GDM1 (cell line): Measurements from ENCODE around the gene MBD6.
"Not testable (repeated sequence)": the region's sequence is repeated elsewhere in the genome, so short reads cannot be mapped to it uniquely, and the experiment has no call there.

Source experiments
- DNase-seq: peaks from one replicate; lab custom pipeline; 2025; lab: John Stamatoyannopoulos, UW

MBD6 gene

GRCh38 chr12:57514720-57515407 lies 7.8 kb upstream of the MBD6 start:
- DNase-seq = no peak

GRCh38 chr12:57515408-57515933 lies 7.2 kb upstream of the MBD6 start:
- DNase-seq = no peak

GRCh38 chr12:57515934-57516541 lies 6.6 kb upstream of the MBD6 start:
- no peak for DNase-seq

GRCh38 chr12:57516617-57517153 lies 5.9 kb upstream of the MBD6 start:
- DNase-seq = no peak

- no peak for DNase-seq
Measured at GRCh38 chr12:57517187-57517586, 5.4 kb upstream of the MBD6 start.

- DNase-seq = not testable (repeated sequence)
Measured at GRCh38 chr12:57517718-57518117, 4.9 kb upstream of the MBD6 start.

- DNase-seq = no peak
Measured at GRCh38 chr12:57518176-57518919, 4.3 kb upstream of the MBD6 start.

DNA sequence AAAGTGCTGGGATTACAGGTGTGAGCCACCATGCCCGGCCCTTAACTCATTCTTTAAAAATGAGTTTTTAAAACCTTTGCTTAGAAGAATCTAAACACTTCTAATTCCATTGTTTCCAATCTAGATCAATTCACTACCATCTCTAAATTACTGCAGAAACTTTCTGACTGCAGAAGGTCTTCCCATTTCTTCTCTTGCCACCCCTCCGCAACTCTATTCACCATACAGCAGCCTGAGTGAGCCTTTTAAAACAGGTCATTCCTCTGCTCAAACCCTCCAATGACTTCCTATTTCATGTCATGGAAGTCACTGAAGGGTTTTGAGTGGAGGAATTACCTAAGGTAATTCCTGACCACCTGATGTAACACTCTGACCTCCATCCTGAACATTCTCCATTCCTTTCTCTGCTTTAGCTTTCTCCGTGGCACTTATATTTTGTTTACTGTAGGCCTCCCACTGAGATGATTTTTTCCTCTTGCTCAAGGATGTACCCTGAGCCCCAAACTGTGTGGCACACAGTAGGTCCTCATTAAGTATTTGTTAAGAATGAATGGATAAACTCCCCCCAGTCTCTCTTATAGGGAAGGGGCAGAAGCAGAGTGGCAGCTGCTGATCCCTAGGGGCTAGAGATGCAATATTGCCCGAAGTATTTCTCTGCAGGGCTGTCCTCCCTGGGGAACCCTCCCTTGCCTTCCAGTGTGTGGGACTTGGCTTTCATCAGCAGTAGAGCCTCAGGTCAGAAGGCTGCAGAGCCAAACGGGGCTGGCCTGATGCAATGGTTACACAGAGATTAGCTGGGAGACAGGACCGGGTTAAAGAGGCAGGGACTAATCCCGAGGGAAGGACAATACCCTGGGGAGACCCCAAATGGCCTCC lies 3.5 kb upstream of the MBD6 start:
- DNase-seq = no peak

DNA sequence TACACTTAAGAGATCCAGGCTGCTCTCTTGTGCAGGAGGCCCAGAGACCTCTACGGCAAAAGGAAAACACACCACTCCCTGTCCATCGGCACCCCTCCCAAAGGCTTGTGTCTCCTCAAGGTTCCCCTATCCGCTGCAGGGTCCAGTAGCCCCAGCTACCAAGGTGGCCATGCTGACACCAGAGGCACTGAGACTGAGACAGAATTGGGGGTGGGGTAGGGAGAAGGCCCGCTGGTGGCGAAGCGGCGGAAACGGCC lies 2.9 kb upstream of the MBD6 start:
- no peak for DNase-seq

GRCh38 chr12:57520053-57520818 lies 2.4 kb upstream of the MBD6 start, which contains the start of gene DDIT3:
TSS of gene DDIT3 (minus strand) at chr12:57520514. CDS start at chr12:57517406, 3,108 bp downstream.
- peak; percentile 99 for DNase-seq

GRCh38 chr12:57521525-57522010 lies 1.1 kb upstream of the MBD6 start:
- no peak for DNase-seq

GRCh38 chr12:57522887-57523705 lies 472 bp downstream of the MBD6 start:
- peak; percentile 87 for DNase-seq

- DNase-seq = no peak
Measured at GRCh38 chr12:57523706-57524614, 1.3 kb downstream of the MBD6 start.

DNA sequence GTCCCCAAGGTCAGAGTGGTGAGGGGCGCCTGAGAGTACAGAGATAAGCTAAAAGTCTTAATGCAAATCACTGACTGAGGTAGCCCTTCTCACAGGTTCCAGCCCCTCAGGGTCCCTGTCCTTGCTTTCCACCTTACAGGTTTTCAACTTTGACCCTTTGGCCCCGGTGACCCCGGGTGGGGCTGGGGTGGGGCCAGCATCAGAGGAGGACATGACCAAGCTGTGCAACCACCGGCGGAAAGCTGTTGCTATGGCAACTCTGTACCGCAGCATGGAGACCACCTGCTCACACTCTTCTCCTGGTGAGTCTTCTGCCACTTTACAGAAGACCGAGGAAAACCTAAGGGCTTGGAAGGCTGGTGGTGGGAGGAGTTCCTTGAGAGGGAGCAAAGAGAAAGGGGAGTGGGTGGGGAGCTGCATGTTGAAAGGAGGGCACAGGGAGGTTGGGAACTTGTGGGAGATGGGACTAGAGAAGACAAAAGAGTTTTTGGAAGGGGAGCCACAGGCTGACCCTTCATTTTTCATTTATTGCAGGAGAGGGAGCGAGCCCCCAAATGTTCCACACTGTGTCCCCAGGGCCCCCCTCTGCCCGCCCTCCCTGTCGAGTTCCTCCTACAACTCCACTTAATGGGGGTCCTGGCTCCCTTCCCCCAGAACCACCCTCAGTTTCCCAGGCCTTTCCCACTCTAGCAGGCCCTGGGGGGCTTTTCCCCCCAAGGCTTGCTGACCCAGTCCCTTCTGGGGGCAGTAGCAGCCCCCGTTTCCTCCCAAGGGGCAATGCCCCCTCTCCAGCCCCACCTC lies 2.4 kb downstream of the MBD6 start:
- no peak for DNase-seq

GRCh38 chr12:57525615-57526383 lies 3.2 kb downstream of the MBD6 start:
- no peak for DNase-seq

GRCh38 chr12:57526477-57527126 lies 4.0 kb downstream of the MBD6 start:
- no peak for DNase-seq

DNA sequence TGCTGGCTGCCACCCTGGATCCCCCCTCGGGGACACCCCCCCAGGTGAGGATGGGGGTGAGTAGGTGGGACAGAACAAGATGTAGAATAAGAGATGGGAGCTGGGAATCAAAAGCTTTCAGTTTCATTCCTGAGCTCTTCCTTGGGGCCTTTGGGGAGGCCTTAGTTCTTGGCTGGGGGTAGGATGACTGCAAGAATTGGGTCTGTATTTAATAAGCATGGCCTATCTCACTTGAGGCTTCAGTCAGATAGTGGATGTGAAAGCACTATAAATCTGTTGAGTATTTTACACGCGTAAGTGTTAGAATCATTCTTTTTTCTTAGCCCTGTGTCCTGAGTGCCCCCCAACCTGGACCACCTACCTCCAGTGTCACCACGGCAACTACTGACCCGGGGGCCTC lies 4.6 kb downstream of the MBD6 start:
- no peak for DNase-seq
